H1 (cell line): ENCODE results near the gene TET2. TPM values are rescaled to one million over a fixed set of nuclear protein-coding genes. Genes with fewer than 3 reads are reported as not detected.

Experiments
- CTCF ChIA-PET: fragments of 300-600 bp; sonication (Branson Sonifier 250); formaldehyde crosslinking; loops from one replicate; lab custom pipeline; 2021; ENCODE audit not compliant: partially characterized antibody; lab: Charles Lee
- POLR2A ChIA-PET: fragments of 300-600 bp; sonication (Branson Sonifier 250); formaldehyde crosslinking; loops from one replicate; lab custom pipeline; 2021; ENCODE audit warnings: inconsistent platforms; ENCODE audit not compliant: partially characterized antibody; lab: Charles Lee
- DNase-seq, 2 experiments: peaks; one replicate each; pipeline versions ENCODE4 v3.0.0 to v3.0.0-alpha.2; 2010 to 2022; ENCODE audit warnings: low spot score in 2 of 2, low read depth in 1 of 2, mixed read lengths in 1 of 2
- FAIRE-seq: peaks from 2 replicates; lab custom pipeline; 2011; peaks lifted over from hg19 to GRCh38; lab: Jason Lieb, UNC
- H2AFZ ChIP-seq: 2 replicates; pipeline ENCODE4 v1.8.1; 2012; ENCODE audit warnings: low read length, inconsistent platforms
- H2AK5ac ChIP-seq: 2 replicates; pipeline ENCODE4 v1.6.1; 2013; ENCODE audit warnings: low read depth, low read length
- H2BK120ac ChIP-seq: replicated peaks from 2 replicates; pipeline ENCODE3; 2013; ENCODE audit warnings: low read depth, low read length, inconsistent platforms
- H2BK12ac ChIP-seq: 2 replicates; pipeline ENCODE4 v1.6.1; 2013; ENCODE audit warnings: low read depth, low read length
- H2BK15ac ChIP-seq: 2 replicates; pipeline ENCODE4 v1.6.1; 2013; ENCODE audit warnings: low read length
- H2BK20ac ChIP-seq: 2 replicates; pipeline ENCODE4 v1.6.1; 2013; ENCODE audit warnings: low read length
- H2BK5ac ChIP-seq: 2 replicates; pipeline ENCODE4 v1.6.1; 2013; ENCODE audit warnings: low read depth, low read length
- H3K14ac ChIP-seq: 2 replicates; pipeline ENCODE4 v1.6.1; 2013; ENCODE audit warnings: inconsistent platforms; ENCODE audit not compliant: insufficient read length
- H3K18ac ChIP-seq: 2 replicates; pipeline ENCODE4 v1.6.1; 2013; ENCODE audit warnings: low read length; ENCODE audit errors: extremely low read depth
- H3K23ac ChIP-seq: 2 replicates; pipeline ENCODE4 v1.6.1; 2013; ENCODE audit warnings: inconsistent platforms; ENCODE audit not compliant: insufficient read length
- H3K23me2 ChIP-seq: 2 replicates; pipeline ENCODE4 v1.6.1; 2013; ENCODE audit warnings: low read depth, low read length
- H3K27ac ChIP-seq: 2 replicates; pipeline ENCODE4 v1.6.1; 2011; ENCODE audit warnings: low read depth, low read length, inconsistent platforms
- H3K27me3 ChIP-seq, 4 experiments: replicated peaks in 1 of 4; 1 replicate in 1 of 4; 2 replicates in 3 of 4; pipeline versions ENCODE4 v1.6.1 to v1.8.1; 2011 to 2013; ENCODE audit warnings: low read length in 3 of 4, mild to moderate bottlenecking in 3 of 4, inconsistent platforms in 2 of 4, mixed read lengths in 2 of 4, moderate library complexity in 1 of 4; ENCODE audit not compliant: control insufficient read depth in 3 of 4, insufficient read depth in 3 of 4; ENCODE audit errors: extremely low read depth in 1 of 4
- H3K36me3 ChIP-seq, 4 experiments: 2 replicates each; pipeline versions ENCODE4 v1.6.1 to v1.8.1; 2011 to 2013; ENCODE audit warnings: mild to moderate bottlenecking in 4 of 4, low read length in 3 of 4, moderate library complexity in 2 of 4, control low read depth in 1 of 4, inconsistent platforms in 1 of 4; ENCODE audit not compliant: insufficient read depth in 4 of 4, control insufficient read depth in 2 of 4
- H3K4ac ChIP-seq: replicated peaks from 2 replicates; pipeline ENCODE3; 2013; ENCODE audit warnings: low read length, low read depth, mixed read lengths, inconsistent platforms; ENCODE audit not compliant: insufficient read length
- H3K4me1 ChIP-seq, 4 experiments: replicated peaks in 1 of 4; 1 replicate in 1 of 4; 2 replicates in 3 of 4; pipeline versions ENCODE4 v1.6.1 to v1.8.1; 2011 to 2013; ENCODE audit warnings: low read length in 3 of 4, inconsistent platforms in 2 of 4, mixed read lengths in 1 of 4; ENCODE audit not compliant: insufficient read depth in 4 of 4, control insufficient read depth in 3 of 4
- H3K4me2 ChIP-seq, 2 experiments: 2 replicates each; pipeline versions ENCODE4 v1.6.1 to v1.8.1; 2011 to 2013; ENCODE audit warnings: low read depth in 2 of 2, low read length in 2 of 2, control low read depth in 1 of 2, inconsistent platforms in 1 of 2, mild to moderate bottlenecking in 1 of 2; ENCODE audit not compliant: insufficient read depth in 1 of 2
- H3K4me3 ChIP-seq, 4 experiments: fragments of 200-600, 300-600 bp in 1 of 4; sonication (generic), shearing (Covaris generic), sonication (Bioruptor Twin) in 1 of 4; 2 replicates each; pipeline versions ENCODE4 v1.5.1 to v1.8.1; 2011 to 2016; ENCODE audit warnings: low read length in 4 of 4, low read depth in 3 of 4, control low read depth in 2 of 4, inconsistent platforms in 2 of 4, mild to moderate bottlenecking in 2 of 4, mixed read lengths in 1 of 4, moderate library complexity in 1 of 4; ENCODE audit not compliant: insufficient read depth in 2 of 4; ENCODE audit errors: extremely low read depth in 1 of 4
- H3K56ac ChIP-seq: replicated peaks from 2 replicates; pipeline ENCODE3; 2013; ENCODE audit warnings: low read depth, mild to moderate bottlenecking, mixed read lengths, low read length, inconsistent platforms; ENCODE audit not compliant: insufficient read length
- H3K79me1 ChIP-seq: 2 replicates; pipeline ENCODE4 v1.6.1; 2013; ENCODE audit warnings: low read depth, low read length, control low read depth
- H3K79me2 ChIP-seq, 2 experiments: 2 replicates each; pipeline versions ENCODE4 v1.6.1 to v1.8.1; 2012 to 2013; ENCODE audit warnings: low read length in 2 of 2, mild to moderate bottlenecking in 2 of 2, inconsistent platforms in 1 of 2; ENCODE audit not compliant: insufficient read depth in 2 of 2, control insufficient read depth in 1 of 2
- H3K9ac ChIP-seq, 4 experiments: replicated peaks in 1 of 4; 1 replicate in 1 of 4; 2 replicates in 3 of 4; pipeline versions ENCODE4 v1.6.1 to v1.8.1; 2011 to 2013; ENCODE audit warnings: low read depth in 3 of 4, low read length in 3 of 4, control low read depth in 2 of 4, mild to moderate bottlenecking in 2 of 4, moderate library complexity in 2 of 4, inconsistent platforms in 1 of 4; ENCODE audit errors: extremely low read depth in 1 of 4
- H3K9me3 ChIP-seq, 2 experiments: 2 replicates each; pipeline versions ENCODE4 v1.6.1 to v1.8.1; 2012 to 2013; ENCODE audit warnings: mild to moderate bottlenecking in 2 of 2, moderate library complexity in 2 of 2, control low read depth in 1 of 2, inconsistent platforms in 1 of 2, low read depth in 1 of 2, low read length in 1 of 2, mixed read lengths in 1 of 2; ENCODE audit not compliant: insufficient read depth in 2 of 2
- H4K20me1 ChIP-seq, 2 experiments: replicated peaks in 1 of 2; 2 replicates each; pipeline versions ENCODE3 to v1.8.1; 2011 to 2013; ENCODE audit warnings: inconsistent platforms in 2 of 2, low read length in 2 of 2, mild to moderate bottlenecking in 1 of 2; ENCODE audit not compliant: insufficient read depth in 2 of 2, control insufficient read depth in 1 of 2
- H4K5ac ChIP-seq: 2 replicates; pipeline ENCODE4 v1.6.1; 2013; ENCODE audit warnings: low read length, low read depth, mixed read lengths, inconsistent platforms; ENCODE audit not compliant: insufficient read length
- H4K8ac ChIP-seq: 2 replicates; pipeline ENCODE4 v1.8.0; 2013; ENCODE audit warnings: mild to moderate bottlenecking, moderate library complexity, low read length, inconsistent platforms; ENCODE audit not compliant: insufficient read depth; ENCODE audit errors: extremely low read depth
- H4K91ac ChIP-seq: replicated peaks from 2 replicates; pipeline ENCODE3; 2013; ENCODE audit warnings: low read length, mixed read lengths, inconsistent platforms; ENCODE audit not compliant: insufficient read length
- EZH2 ChIP-seq: fragments of 200-600 bp; sonication (generic); IDR thresholded peaks from 2 replicates; pipeline ENCODE4 v1.7.1; 2012; ENCODE audit warnings: low read depth, mild to moderate bottlenecking, moderate library complexity, low read length, inconsistent platforms; ENCODE audit not compliant: severe bottlenecking
- RBBP5 ChIP-seq: IDR thresholded peaks from 2 replicates; pipeline ENCODE4 v1.7.1; 2012; ENCODE audit warnings: low read depth, mild to moderate bottlenecking, inconsistent platforms, low read length, moderate library complexity, borderline replicate concordance
- polyA plus RNA-seq, 7 experiments: library from polyadenylated mRNA; depleted of rRNA in 3 of 7; stranded (reverse) in 5 of 7; unstranded in 2 of 7; fragments of >200 nt in 5 of 7; fragments of 200-250 nt in 2 of 7; gene quantifications; 1 replicate in 5 of 7; 2 replicates in 1 of 7; 4 replicates in 1 of 7; pipeline versions ENCODE4 v1.2.1 to v1.2.3, GENCODE V29; 2011 to 2013; ENCODE audit warnings: missing spikeins in 2 of 7, mixed read lengths in 2 of 7
- total RNA-seq: library from RNA; stranded (reverse); fragmentation: NEBNext Ultra II Directional; extraction: Animal tissue kit (Norgen Biotek cat#: 25700); gene quantifications from 2 replicates; pipeline ENCODE4 v1.2.1, GENCODE V29; 2021

Gene TET2
- total and polyA plus RNA-seq, 2 of the 8 experiments (the other 6 are each of a cell fraction or from before 2014, with no cell fraction given) = 1.0 to 2.6 TPM

GRCh38 chr4:105166066-105166465 is 19.4 kb downstream of the TET2 start:
- no peak overlapping the region for H4K8ac ChIP-seq
- H3K36me3 ChIP-seq = no peaks in the 10 kb centered on the region
- no peak overlapping the region for H2BK15ac ChIP-seq
- ChIA-PET CTCF (no interaction called here), POLR2A (no interaction called here)
- H2BK20ac ChIP-seq = no peak overlapping the region
- no peak overlapping the region for H3K4me3 ChIP-seq
- 0 out of 7 replicates have a peak, but pooled peaks cover 0 to 2% (median 0%) of the 10 kb centered on the region in 4 experiments for H3K4me1 ChIP-seq
- H2BK5ac ChIP-seq = no peak overlapping the region
- no peak overlapping the region for H3K56ac ChIP-seq
- FAIRE-seq (no peak), DNase-seq (no peak)
- no peak overlapping the region for H3K4me2 ChIP-seq
- peaks cover 0 to 1% of the 10 kb centered on the region in 2 experiments for H4K20me1 ChIP-seq
- H2AFZ ChIP-seq = no peak overlapping the region
- no peak overlapping the region for H2BK120ac ChIP-seq
- H3K14ac ChIP-seq = no peak overlapping the region
- H4K5ac ChIP-seq = no peak overlapping the region
- no peak overlapping the region for H2AK5ac ChIP-seq
- H4K91ac ChIP-seq = no peak overlapping the region
- H2BK12ac ChIP-seq = no peak overlapping the region
- H3K79me1 ChIP-seq = no peaks in the 10 kb centered on the region
- H3K27ac ChIP-seq = no peak overlapping the region
- TF ChIP-seq RBBP5 (no peak), EZH2 (no peak)
- TF ChIP-seq, all 59 proteins: peak for 0
- Histone ChIP-seq H3K18ac (no peak overlapping the region), H3K23ac (no peak overlapping the region), H3K9ac (no peak overlapping the region), H3K79me2 (no peaks in the 10 kb centered on the region), H3K4ac (no peak overlapping the region), H3K23me2 (no peaks in the 10 kb centered on the region; the same call in 1 of the 2 replicates), H3K9me3 (no peaks in the 10 kb centered on the region), H3K27me3 (peaks cover 7 to 14% (median 9%) of the 10 kb centered on the region in 4 experiments; a peak in 5 of 7 replicates)
